ENCODE measurements around the gene COG1. TPM values are rescaled to one million over a fixed set of nuclear protein-coding genes. Genes with fewer than 3 reads are reported as not detected.

Gene COG1
- total and polyA plus RNA-seq, 2 donors (not counting 1 experiment from before 2014, with no cell fraction given): 20.0 to 21.0 TPM

GRCh38 chr17:73209436-73209835, 16.6 kb downstream of the COG1 start:
- no peak overlapping the region for H2AFZ ChIP-seq (ENCODE audit: low read length)
- H3K9ac ChIP-seq (ENCODE audit: insufficient read depth, low read length): no peak overlapping the region
- no peak for DNase-seq (ENCODE audit: low read depth in 2 of 2)
- no peaks in the 10 kb centered on the region for H3K9me3 ChIP-seq (ENCODE audit: control insufficient read depth, insufficient read depth, low read depth, low read length)
- peaks cover 10% of the 10 kb centered on the region for H3K36me3 ChIP-seq (ENCODE audit: control insufficient read depth, insufficient read depth, low read length)
- no peaks in the 10 kb centered on the region for H3K27me3 ChIP-seq (ENCODE audit: control insufficient read depth, insufficient read depth, low read length)
- H3K27ac ChIP-seq (ENCODE audit: insufficient read depth, low read length): no peak overlapping the region
- H4K20me1 ChIP-seq (ENCODE audit: control insufficient read depth, extremely low read depth, insufficient read depth, low read length): no peaks in the 10 kb centered on the region
- H3K4me3 ChIP-seq (replicated peaks in 1 of 4; ENCODE audit: control extremely low read depth in 1 of 4, insufficient read depth in 1 of 4, low read depth in 3 of 4, low read length in 4 of 4): no peak overlapping the region
- no peak overlapping the region for H3K4me2 ChIP-seq (ENCODE audit: extremely low read depth, insufficient read depth, low read length)
- H3K4me1 ChIP-seq (ENCODE audit: control insufficient read depth, extremely low read depth, insufficient read depth, low read length): no peaks in the 10 kb centered on the region
- H3K79me2 ChIP-seq (ENCODE audit: control insufficient read depth, insufficient read depth, low read length): no peaks in the 10 kb centered on the region
- TF ChIP-seq EZH2 (IDR thresholded peaks at IDR 0.05; ENCODE audit: low read length, missing control alignments) (no peak), CTCF (conservative IDR thresholded peaks at IDR 0.05 in 1 of 2, IDR thresholded peaks at IDR 0.05 in 1 of 2; ENCODE audit: low read depth in 1 of 2, low read length in 2 of 2) (no peak)

GRCh38 chr17:73210002-73210678, 17.3 kb downstream of the COG1 start:
- Histone ChIP-seq H2AFZ (ENCODE audit: low read length) (no peak overlapping the region), H4K20me1 (ENCODE audit: control insufficient read depth, extremely low read depth, insufficient read depth, low read length) (no peaks in the 10 kb centered on the region), H3K36me3 (ENCODE audit: control insufficient read depth, insufficient read depth, low read length) (peaks cover 10% of the 10 kb centered on the region), H3K4me1 (ENCODE audit: control insufficient read depth, extremely low read depth, insufficient read depth, low read length) (no peaks in the 10 kb centered on the region), H3K4me3 (replicated peaks in 1 of 4; ENCODE audit: control extremely low read depth in 1 of 4, insufficient read depth in 1 of 4, low read depth in 3 of 4, low read length in 4 of 4) (no peak overlapping the region), H3K79me2 (ENCODE audit: control insufficient read depth, insufficient read depth, low read length) (no peaks in the 10 kb centered on the region), H3K27ac (ENCODE audit: insufficient read depth, low read length) (no peak overlapping the region), H3K9me3 (ENCODE audit: control insufficient read depth, insufficient read depth, low read depth, low read length) (no peaks in the 10 kb centered on the region), H3K27me3 (ENCODE audit: control insufficient read depth, insufficient read depth, low read length) (no peaks in the 10 kb centered on the region), H3K4me2 (ENCODE audit: extremely low read depth, insufficient read depth, low read length) (no peak overlapping the region), H3K9ac (ENCODE audit: insufficient read depth, low read length) (no peak overlapping the region)
- TF ChIP-seq CTCF (conservative IDR thresholded peaks at IDR 0.05 in 1 of 2, IDR thresholded peaks at IDR 0.05 in 1 of 2; ENCODE audit: low read depth in 1 of 2, low read length in 2 of 2): peak; percentile 17 to 38
- no peak for TF ChIP-seq EZH2 (IDR thresholded peaks at IDR 0.05; ENCODE audit: low read length, missing control alignments)
- DNase-seq (ENCODE audit: low read depth in 2 of 2): no peak

- H4K20me1 ChIP-seq (ENCODE audit: control insufficient read depth, extremely low read depth, insufficient read depth, low read length): no peaks in the 10 kb centered on the region
- H3K27ac ChIP-seq (ENCODE audit: insufficient read depth, low read length): no peak overlapping the region
- peaks cover 7% of the 10 kb centered on the region for H3K36me3 ChIP-seq (ENCODE audit: control insufficient read depth, insufficient read depth, low read length)
- no peak overlapping the region for H3K4me3 ChIP-seq (replicated peaks in 1 of 4; ENCODE audit: control extremely low read depth in 1 of 4, insufficient read depth in 1 of 4, low read depth in 3 of 4, low read length in 4 of 4)
- DNase-seq (ENCODE audit: low read depth in 2 of 2): no peak
- H3K79me2 ChIP-seq (ENCODE audit: control insufficient read depth, insufficient read depth, low read length): peaks cover 5% of the 10 kb centered on the region
- no peak overlapping the region for H2AFZ ChIP-seq (ENCODE audit: low read length)
- H3K4me1 ChIP-seq (ENCODE audit: control insufficient read depth, extremely low read depth, insufficient read depth, low read length): no peaks in the 10 kb centered on the region
- H3K27me3 ChIP-seq (ENCODE audit: control insufficient read depth, insufficient read depth, low read length): no peaks in the 10 kb centered on the region
- H3K9me3 ChIP-seq (ENCODE audit: control insufficient read depth, insufficient read depth, low read depth, low read length): no peaks in the 10 kb centered on the region
- TF ChIP-seq CTCF (conservative IDR thresholded peaks at IDR 0.05 in 1 of 2, IDR thresholded peaks at IDR 0.05 in 1 of 2; ENCODE audit: low read depth in 1 of 2, low read length in 2 of 2) (no peak), EZH2 (IDR thresholded peaks at IDR 0.05; ENCODE audit: low read length, missing control alignments) (no peak)
- H3K4me2 ChIP-seq (ENCODE audit: extremely low read depth, insufficient read depth, low read length): no peak overlapping the region
- H3K9ac ChIP-seq (ENCODE audit: insufficient read depth, low read length): no peak overlapping the region
Measured at GRCh38 chr17:73211745-73212144, 18.9 kb downstream of the COG1 start.

Data from fibroblast of lung (primary cell).